ENCODE data around the gene PTPRM. TPM values are rescaled to one million over a fixed set of nuclear protein-coding genes. Genes with fewer than 3 reads are reported as not detected.
A peak's percentile ranks its signal among the peaks of the same experiment; 100 is the strongest.

The PTPRM gene
- total and polyA plus RNA-seq, 9 donors, result 61.7 to 91.5 (median 66.4) TPM

- H3K27ac ChIP-seq (ENCODE audit: low read length), result no peak overlapping the region
- no peaks in the 10 kb centered on the region for H3K4me1 ChIP-seq (ENCODE audit: control insufficient read depth, insufficient read depth, low read length)
- WGBS (ENCODE audit: insufficient coverage), result no CpG with 5 or more reads among the region's 2 CpGs
- H3K9me3 ChIP-seq (replicated peaks; ENCODE audit: control insufficient read depth, low read depth, low read length), result peaks cover 2% of the 10 kb centered on the region
- H3K36me3 ChIP-seq (ENCODE audit: control insufficient read depth, insufficient read depth, low read length), result no peaks in the 10 kb centered on the region
- H3K4me3 ChIP-seq (ENCODE audit: low read length), result no peak overlapping the region
- H3K27me3 ChIP-seq (ENCODE audit: control insufficient read depth, insufficient read depth, low read length), result no peaks in the 10 kb centered on the region
- no peak for DNase-seq
Observed at GRCh38 chr18:7876354-7877104, 309.4 kb downstream of the PTPRM start.

GRCh38 chr18:7877609-7878008, 310.5 kb downstream of the PTPRM start:
- H3K9me3 ChIP-seq (replicated peaks; ENCODE audit: control insufficient read depth, low read depth, low read length), result peaks cover 2% of the 10 kb centered on the region
- 67% methylated on average over 1 of the region's 1 CpG for WGBS (ENCODE audit: insufficient coverage)
- no peak for DNase-seq
- H3K4me1 ChIP-seq (ENCODE audit: control insufficient read depth, insufficient read depth, low read length), result no peaks in the 10 kb centered on the region
- H3K4me3 ChIP-seq (ENCODE audit: low read length), result no peak overlapping the region
- H3K27me3 ChIP-seq (ENCODE audit: control insufficient read depth, insufficient read depth, low read length), result no peaks in the 10 kb centered on the region
- no peak overlapping the region for H3K27ac ChIP-seq (ENCODE audit: low read length)
- no peaks in the 10 kb centered on the region for H3K36me3 ChIP-seq (ENCODE audit: control insufficient read depth, insufficient read depth, low read length)

- WGBS (ENCODE audit: insufficient coverage), result no CpG with 5 or more reads among the region's 6 CpGs
- Histone ChIP-seq H3K27me3 (ENCODE audit: control insufficient read depth, insufficient read depth, low read length) (no peaks in the 10 kb centered on the region), H3K9me3 (replicated peaks; ENCODE audit: control insufficient read depth, low read depth, low read length) (peaks cover 2% of the 10 kb centered on the region), H3K4me1 (ENCODE audit: control insufficient read depth, insufficient read depth, low read length) (no peaks in the 10 kb centered on the region), H3K36me3 (ENCODE audit: control insufficient read depth, insufficient read depth, low read length) (no peaks in the 10 kb centered on the region), H3K4me3 (ENCODE audit: low read length) (no peak overlapping the region), H3K27ac (ENCODE audit: low read length) (no peak overlapping the region)
- DNase-seq, result no peak
Observed at GRCh38 chr18:7878265-7879211, 311.4 kb downstream of the PTPRM start.

- Histone ChIP-seq H3K4me3 (ENCODE audit: low read length) (no peak overlapping the region), H3K27me3 (ENCODE audit: control insufficient read depth, insufficient read depth, low read length) (no peaks in the 10 kb centered on the region), H3K4me1 (ENCODE audit: control insufficient read depth, insufficient read depth, low read length) (no peaks in the 10 kb centered on the region), H3K36me3 (ENCODE audit: control insufficient read depth, insufficient read depth, low read length) (no peaks in the 10 kb centered on the region), H3K9me3 (replicated peaks; ENCODE audit: control insufficient read depth, low read depth, low read length) (peaks cover 2% of the 10 kb centered on the region), H3K27ac (ENCODE audit: low read length) (no peak overlapping the region)
- no peak for DNase-seq
- WGBS (ENCODE audit: insufficient coverage), result 60% methylated on average over 1 of the region's 4 CpGs
Observed at GRCh38 chr18:7879717-7880116, 312.6 kb downstream of the PTPRM start.

- H3K4me1 ChIP-seq (ENCODE audit: control insufficient read depth, insufficient read depth, low read length), result peaks cover 2% of the 10 kb centered on the region
- no peaks in the 10 kb centered on the region for H3K9me3 ChIP-seq (replicated peaks; ENCODE audit: control insufficient read depth, low read depth, low read length)
Observed at GRCh38 chr18:7885865-7886264, 318.7 kb downstream of the PTPRM start.

GRCh38 chr18:7886436-7886835, 319.3 kb downstream of the PTPRM start:
- no peak for DNase-seq

More at GRCh38 chr18:7885865-7886264, 318.7 kb downstream of the PTPRM start:
- no peak overlapping the region for H3K27ac ChIP-seq (ENCODE audit: low read length)
- no peaks in the 10 kb centered on the region for H3K36me3 ChIP-seq (ENCODE audit: control insufficient read depth, insufficient read depth, low read length)
- DNase-seq, result no peak
- no peak overlapping the region for H3K4me3 ChIP-seq (ENCODE audit: low read length)
- no CpG with 5 or more reads among the region's 5 CpGs for WGBS (ENCODE audit: insufficient coverage)
- no peaks in the 10 kb centered on the region for H3K27me3 ChIP-seq (ENCODE audit: control insufficient read depth, insufficient read depth, low read length)

GRCh38 chr18:7889515-7889914, 322.4 kb downstream of the PTPRM start:
- no peak overlapping the region for H3K27ac ChIP-seq (ENCODE audit: low read length)
- 72% methylated on average over 2 of the region's 3 CpGs for WGBS (ENCODE audit: insufficient coverage)

More at GRCh38 chr18:7886436-7886835, 319.3 kb downstream of the PTPRM start:
- Histone ChIP-seq H3K4me3 (ENCODE audit: low read length) (no peak overlapping the region), H3K9me3 (replicated peaks; ENCODE audit: control insufficient read depth, low read depth, low read length) (no peaks in the 10 kb centered on the region), H3K27ac (ENCODE audit: low read length) (no peak overlapping the region), H3K36me3 (ENCODE audit: control insufficient read depth, insufficient read depth, low read length) (no peaks in the 10 kb centered on the region), H3K4me1 (ENCODE audit: control insufficient read depth, insufficient read depth, low read length) (peaks cover 2% of the 10 kb centered on the region), H3K27me3 (ENCODE audit: control insufficient read depth, insufficient read depth, low read length) (no peaks in the 10 kb centered on the region)
- no CpG with 5 or more reads among the region's 2 CpGs for WGBS (ENCODE audit: insufficient coverage)

GRCh38 chr18:7890075-7890474, 323.0 kb downstream of the PTPRM start:
- WGBS (ENCODE audit: insufficient coverage), result no CpG with 5 or more reads among the region's 2 CpGs
- no peaks in the 10 kb centered on the region for H3K36me3 ChIP-seq (ENCODE audit: control insufficient read depth, insufficient read depth, low read length)
- H3K4me3 ChIP-seq (ENCODE audit: low read length), result no peak overlapping the region
- no peaks in the 10 kb centered on the region for H3K9me3 ChIP-seq (replicated peaks; ENCODE audit: control insufficient read depth, low read depth, low read length)
- H3K27ac ChIP-seq (ENCODE audit: low read length), result no peak overlapping the region
- H3K4me1 ChIP-seq (ENCODE audit: control insufficient read depth, insufficient read depth, low read length), result peaks cover 2% of the 10 kb centered on the region
- no peaks in the 10 kb centered on the region for H3K27me3 ChIP-seq (ENCODE audit: control insufficient read depth, insufficient read depth, low read length)
- DNase-seq, result peak; percentile 84

More at GRCh38 chr18:7889515-7889914, 322.4 kb downstream of the PTPRM start:
- no peaks in the 10 kb centered on the region for H3K9me3 ChIP-seq (replicated peaks; ENCODE audit: control insufficient read depth, low read depth, low read length)
- no peaks in the 10 kb centered on the region for H3K27me3 ChIP-seq (ENCODE audit: control insufficient read depth, insufficient read depth, low read length)
- no peaks in the 10 kb centered on the region for H3K36me3 ChIP-seq (ENCODE audit: control insufficient read depth, insufficient read depth, low read length)
- no peak overlapping the region for H3K4me3 ChIP-seq (ENCODE audit: low read length)
- DNase-seq, result no peak
- peaks cover 2% of the 10 kb centered on the region for H3K4me1 ChIP-seq (ENCODE audit: control insufficient read depth, insufficient read depth, low read length)

- Histone ChIP-seq H3K36me3 (ENCODE audit: control insufficient read depth, insufficient read depth, low read length) (no peaks in the 10 kb centered on the region), H3K9me3 (replicated peaks; ENCODE audit: control insufficient read depth, low read depth, low read length) (no peaks in the 10 kb centered on the region), H3K27me3 (ENCODE audit: control insufficient read depth, insufficient read depth, low read length) (no peaks in the 10 kb centered on the region), H3K27ac (ENCODE audit: low read length) (no peak overlapping the region), H3K4me1 (ENCODE audit: control insufficient read depth, insufficient read depth, low read length) (peaks cover 7% of the 10 kb centered on the region), H3K4me3 (ENCODE audit: low read length) (no peak overlapping the region)
- no CpG with 5 or more reads among the region's 6 CpGs for WGBS (ENCODE audit: insufficient coverage)
- DNase-seq, result no peak
Observed at GRCh38 chr18:7892556-7892955, 325.4 kb downstream of the PTPRM start.

GRCh38 chr18:7894592-7894991, 327.5 kb downstream of the PTPRM start:
- H3K4me3 ChIP-seq (ENCODE audit: low read length), result no peak overlapping the region
- no peak overlapping the region for H3K27ac ChIP-seq (ENCODE audit: low read length)
- no peaks in the 10 kb centered on the region for H3K27me3 ChIP-seq (ENCODE audit: control insufficient read depth, insufficient read depth, low read length)
- no peaks in the 10 kb centered on the region for H3K36me3 ChIP-seq (ENCODE audit: control insufficient read depth, insufficient read depth, low read length)
- H3K4me1 ChIP-seq (ENCODE audit: control insufficient read depth, insufficient read depth, low read length), result peaks cover 7% of the 10 kb centered on the region
- no peaks in the 10 kb centered on the region for H3K9me3 ChIP-seq (replicated peaks; ENCODE audit: control insufficient read depth, low read depth, low read length)
- WGBS (ENCODE audit: insufficient coverage), result no CpG with 5 or more reads among the region's 1 CpG
- DNase-seq, result no peak

All from muscle of leg (tissue), 11 donors.